Measurements from ENCODE around the gene PSPH. TPM values are rescaled to one million over a fixed set of nuclear protein-coding genes. Genes with fewer than 3 reads are reported as not detected.
"Not testable (repeated sequence)": the region's sequence is repeated elsewhere in the genome, so short reads cannot be mapped to it uniquely, and the experiment has no call there.

The PSPH gene
- total RNA-seq: 10 to 100 TPM; 18.4 to 21.5 TPM
- 16.6 TPM for polyA plus RNA-seq (ENCODE audit: insufficient read depth, low read depth, low replicate concordance)
- long read RNA-seq, donor 1, partial matches to known transcripts: 0 of 15 reads
- long read RNA-seq, donor 1, other reads (novel, unspliced or antisense): 11 of 15 reads
- long read RNA-seq, donor 2, partial matches to known transcripts: 0 of 2 reads
- long read RNA-seq, donor 2, other reads (novel, unspliced or antisense): 0 of 2 reads

DNA sequence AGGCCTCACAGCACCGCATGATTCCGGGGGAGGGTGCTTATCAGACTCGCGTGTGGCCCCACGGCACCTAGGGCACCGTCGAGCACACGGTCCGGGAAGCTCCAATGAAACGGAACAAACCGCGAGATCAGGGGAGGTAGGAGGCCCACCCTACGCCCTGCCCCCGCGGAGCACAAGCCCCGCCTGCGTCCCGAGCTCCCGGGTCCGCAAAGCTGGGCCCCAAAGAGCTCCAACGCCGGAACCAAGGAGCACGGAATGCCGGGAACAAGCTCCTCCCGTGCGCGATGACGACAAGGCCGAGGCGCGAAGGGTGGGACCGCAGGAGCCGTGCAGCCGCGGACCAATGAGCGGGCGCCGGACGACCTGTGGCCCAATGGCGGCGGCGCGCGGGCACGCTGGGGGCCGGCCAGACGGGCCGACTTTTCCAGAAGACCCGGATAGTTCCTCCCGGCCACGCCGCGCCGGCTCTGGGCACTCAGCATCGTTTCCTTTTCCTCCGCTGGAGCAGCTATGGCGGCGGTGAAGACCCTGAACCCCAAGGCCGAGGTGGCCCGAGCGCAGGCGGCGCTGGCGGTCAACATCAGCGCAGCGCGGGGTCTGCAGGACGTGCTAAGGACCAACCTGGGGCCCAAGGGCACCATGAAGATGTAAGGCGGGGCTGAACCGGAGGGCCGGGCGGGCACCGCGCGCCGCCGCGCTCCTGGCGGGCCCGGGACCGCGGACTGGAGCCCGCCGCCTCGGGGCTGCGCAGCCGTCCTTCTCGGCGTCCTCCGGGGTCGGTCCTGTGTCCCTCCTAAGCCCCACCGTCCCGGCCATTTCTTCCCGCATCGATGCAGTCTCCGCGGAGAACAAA lies at the start of gene PSPH, which contains the start of gene CCT6A:
Gene PSPH, minus strand, starts transcription at position 106 of the 853 bp plus-strand sequence. CDS start 30,232 bp downstream, outside the sequence.
Gene CCT6A, plus strand, starts transcription at position 427 of the 853 bp plus-strand sequence. Its CDS starts 84 bp downstream, at position 511.
- intact Hi-C loops (cut with DNase I; ENCODE audit: low total_unique reads): no loop called here
- Histone ChIP-seq H3K4me1 (peaks cover 28% of the 10 kb centered on the region), H3K4me3 (peak within 1 kb of the TSS; percentile 78 to 95), H3K27ac (peak within 1 kb of the TSS; percentile 88 to 91), H3K27me3 (no peaks in the 10 kb centered on the region), H3K9me3 (no peaks in the 10 kb centered on the region), H3K36me3 (ENCODE audit: low read depth, missing control alignments) (no peaks in the 10 kb centered on the region)
- peak; percentile 99 for DNase-seq
- 0% methylated on average over 2 to 45 of the region's 97 CpGs for WGBS, 2 donors
- TF ChIP-seq CTCF (IDR thresholded peaks at IDR 0.05) (no peak), POLR2A (IDR thresholded peaks at IDR 0.05) (peak; percentile 15)

- no peaks in the 10 kb centered on the region for H3K36me3 ChIP-seq (ENCODE audit: low read depth, missing control alignments)
- no peak for DNase-seq
- TF ChIP-seq POLR2A (IDR thresholded peaks at IDR 0.05) (no peak), CTCF (IDR thresholded peaks at IDR 0.05) (no peak)
- intact Hi-C loops (cut with DNase I; ENCODE audit: low total_unique reads): no loop called here
- H3K4me1 ChIP-seq: peaks cover 2% of the 10 kb centered on the region
- 91 to 100% methylated on average over 3 of the region's 3 CpGs for WGBS, 2 donors
- H3K27ac ChIP-seq: no peak overlapping the region
- H3K9me3 ChIP-seq: no peaks in the 10 kb centered on the region
- H3K4me3 ChIP-seq: no peak overlapping the region
- no peaks in the 10 kb centered on the region for H3K27me3 ChIP-seq
Measured at GRCh38 chr7:56099653-56100052, 48.4 kb upstream of the PSPH start.

- intact Hi-C loops (cut with DNase I; ENCODE audit: low total_unique reads); H3K27ac ChIP-seq; H3K36me3 ChIP-seq (ENCODE audit: low read depth, missing control alignments); H3K4me3 ChIP-seq; H3K4me1 ChIP-seq; DNase-seq; H3K27me3 ChIP-seq; H3K9me3 ChIP-seq: not testable (repeated sequence)
- 89 to 93% methylated on average over 8 of the region's 8 CpGs for WGBS, 2 donors
Measured at GRCh38 chr7:56098187-56099008, 47.2 kb upstream of the PSPH start.

- H3K27ac ChIP-seq: no peak overlapping the region
- DNase-seq: no peak
- H3K4me1 ChIP-seq: peaks cover 6% of the 10 kb centered on the region
- TF ChIP-seq CTCF (IDR thresholded peaks at IDR 0.05) (no peak), POLR2A (IDR thresholded peaks at IDR 0.05) (no peak)
- 54 to 58% methylated on average over 5 of the region's 5 CpGs for WGBS, 2 donors
- no peaks in the 10 kb centered on the region for H3K36me3 ChIP-seq (ENCODE audit: low read depth, missing control alignments)
- no peaks in the 10 kb centered on the region for H3K27me3 ChIP-seq
- no peak overlapping the region for H3K4me3 ChIP-seq
- intact Hi-C loops (cut with DNase I; ENCODE audit: low total_unique reads): no loop called here
- H3K9me3 ChIP-seq: no peaks in the 10 kb centered on the region
Measured at GRCh38 chr7:56097700-56098099, 46.5 kb upstream of the PSPH start.

Measured in testis (tissue), 5 donors.